BE2C (cell line): ENCODE data around the gene MYOZ2.

Source experiments
- DNase-seq: peaks from one replicate; pipeline ENCODE4 v3.0.0-alpha.2; 2020
- H3K27me3 ChIP-seq: fragments of 250-450 bp; sonication (Bioruptor Pico); 2 replicates; pipeline ENCODE4 v1.5.1; 2020; ENCODE audit warnings: mild to moderate bottlenecking
- H3K36me3 ChIP-seq: fragments of 250-450 bp; sonication (Bioruptor Pico); 2 replicates; pipeline ENCODE4 v1.5.1; 2020; ENCODE audit warnings: mild to moderate bottlenecking
- H3K4me1 ChIP-seq: fragments of 250-450 bp; sonication (Bioruptor Pico); 2 replicates; pipeline ENCODE4 v1.5.1; 2020
- H3K4me3 ChIP-seq: 2 replicates; pipeline ENCODE4 v1.5.1; 2011; ENCODE audit warnings: low read depth, low read length
- H3K9me3 ChIP-seq: fragments of 250-450 bp; sonication (Bioruptor Pico); 2 replicates; pipeline ENCODE4 v1.5.1; 2020
- TF ChIP-seq, protein P1 (sequence below): IDR thresholded peaks from 2 replicates; pipeline ENCODE4 v1.5.1; 2012; ENCODE audit warnings: mild to moderate bottlenecking, low read depth, low read length

The MYOZ2 gene

DNA sequence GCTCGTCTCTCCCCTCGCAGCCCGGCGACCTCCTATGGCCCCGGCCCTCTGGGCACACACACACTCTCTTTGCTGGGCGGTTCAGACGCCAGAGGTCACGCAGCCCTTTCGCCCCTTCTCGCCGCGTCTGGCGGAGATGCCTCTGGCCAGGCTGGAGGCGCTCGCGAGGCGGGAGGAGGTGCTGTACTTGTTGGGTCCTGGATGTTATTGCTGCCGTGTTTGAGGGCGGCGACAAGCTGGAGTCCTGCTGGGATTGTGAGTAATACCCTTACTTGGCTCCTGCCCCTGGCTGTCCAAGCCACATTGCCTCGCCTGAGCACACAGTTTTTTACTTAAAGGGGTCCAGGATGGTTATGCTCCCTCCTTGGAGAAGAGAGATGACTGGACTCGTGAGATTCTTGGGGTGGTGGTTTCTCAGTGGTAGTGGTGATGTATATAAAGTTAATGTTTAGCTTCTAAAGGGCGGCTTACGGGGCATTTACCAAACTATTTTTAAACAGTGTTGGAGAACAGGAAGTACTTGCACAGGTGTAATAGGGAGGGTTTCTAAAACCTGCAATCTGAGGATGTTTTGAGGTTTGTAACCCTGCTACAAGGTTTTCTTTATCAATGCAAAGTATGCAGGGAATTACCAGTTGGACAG is 77.5 kb downstream of the MYOZ2 start:
- H3K36me3 ChIP-seq, result 0 out of 2 replicates have a peak, but pooled peaks cover 3% of the 10 kb centered on the region
- H3K4me1 ChIP-seq, result no peaks in the 10 kb centered on the region
- DNase-seq, result peak; percentile 86
- H3K4me3 ChIP-seq, result peak overlapping the region; percentile 64
- TF ChIP-seq, protein P1, sequence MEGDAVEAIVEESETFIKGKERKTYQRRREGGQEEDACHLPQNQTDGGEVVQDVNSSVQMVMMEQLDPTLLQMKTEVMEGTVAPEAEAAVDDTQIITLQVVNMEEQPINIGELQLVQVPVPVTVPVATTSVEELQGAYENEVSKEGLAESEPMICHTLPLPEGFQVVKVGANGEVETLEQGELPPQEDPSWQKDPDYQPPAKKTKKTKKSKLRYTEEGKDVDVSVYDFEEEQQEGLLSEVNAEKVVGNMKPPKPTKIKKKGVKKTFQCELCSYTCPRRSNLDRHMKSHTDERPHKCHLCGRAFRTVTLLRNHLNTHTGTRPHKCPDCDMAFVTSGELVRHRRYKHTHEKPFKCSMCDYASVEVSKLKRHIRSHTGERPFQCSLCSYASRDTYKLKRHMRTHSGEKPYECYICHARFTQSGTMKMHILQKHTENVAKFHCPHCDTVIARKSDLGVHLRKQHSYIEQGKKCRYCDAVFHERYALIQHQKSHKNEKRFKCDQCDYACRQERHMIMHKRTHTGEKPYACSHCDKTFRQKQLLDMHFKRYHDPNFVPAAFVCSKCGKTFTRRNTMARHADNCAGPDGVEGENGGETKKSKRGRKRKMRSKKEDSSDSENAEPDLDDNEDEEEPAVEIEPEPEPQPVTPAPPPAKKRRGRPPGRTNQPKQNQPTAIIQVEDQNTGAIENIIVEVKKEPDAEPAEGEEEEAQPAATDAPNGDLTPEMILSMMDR, result peak; percentile 40
- H3K9me3 ChIP-seq, result no peaks in the 10 kb centered on the region
- H3K27me3 ChIP-seq, result no peaks in the 10 kb centered on the region

- TF ChIP-seq, protein P1, result no peak
- H3K36me3 ChIP-seq, result 0 out of 2 replicates have a peak, but pooled peaks cover 5% of the 10 kb centered on the region
- no peak for DNase-seq
- no peaks in the 10 kb centered on the region for H3K27me3 ChIP-seq
- H3K4me3 ChIP-seq, result no peak overlapping the region
- no peaks in the 10 kb centered on the region for H3K4me1 ChIP-seq
- no peaks in the 10 kb centered on the region for H3K9me3 ChIP-seq
These were observed 82.5 kb downstream of the MYOZ2 start for GRCh38 chr4:119218093-119218492.

DNA sequence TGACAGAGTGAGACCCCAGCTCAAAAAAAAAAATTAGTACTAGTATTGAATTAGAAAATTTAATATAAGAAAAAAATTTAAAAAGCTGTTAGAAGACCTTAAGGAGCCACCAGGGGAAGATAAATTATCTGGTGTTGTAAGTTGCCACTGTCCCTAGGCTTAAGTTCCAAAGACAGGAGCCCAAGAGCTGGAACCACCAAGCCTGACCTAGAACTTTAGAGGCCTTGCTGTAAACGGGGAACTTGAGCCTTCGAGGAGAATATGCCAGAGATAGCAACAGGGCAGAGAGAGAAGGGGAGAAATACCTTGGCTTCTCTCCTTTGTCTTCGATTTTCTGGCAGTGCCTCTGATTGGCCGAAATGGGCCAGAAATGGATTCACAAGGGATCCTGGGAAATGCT is 85.8 kb downstream of the MYOZ2 start:
- 0 out of 2 replicates have a peak, but pooled peaks cover 5% of the 10 kb centered on the region for H3K36me3 ChIP-seq
- H3K4me1 ChIP-seq, result no peaks in the 10 kb centered on the region
- DNase-seq, result no peak
- no peaks in the 10 kb centered on the region for H3K27me3 ChIP-seq
- no peaks in the 10 kb centered on the region for H3K9me3 ChIP-seq
- TF ChIP-seq, protein P1, result no peak
- no peak overlapping the region for H3K4me3 ChIP-seq

- H3K4me3 ChIP-seq, result no peak overlapping the region
- no peaks in the 10 kb centered on the region for H3K27me3 ChIP-seq
- TF ChIP-seq, protein P1, result no peak
- no peak for DNase-seq
- H3K36me3 ChIP-seq, result no peaks in the 10 kb centered on the region
- no peaks in the 10 kb centered on the region for H3K9me3 ChIP-seq
- H3K4me1 ChIP-seq, result no peaks in the 10 kb centered on the region
These were observed 92.1 kb downstream of the MYOZ2 start for GRCh38 chr4:119227690-119228089.

DNA sequence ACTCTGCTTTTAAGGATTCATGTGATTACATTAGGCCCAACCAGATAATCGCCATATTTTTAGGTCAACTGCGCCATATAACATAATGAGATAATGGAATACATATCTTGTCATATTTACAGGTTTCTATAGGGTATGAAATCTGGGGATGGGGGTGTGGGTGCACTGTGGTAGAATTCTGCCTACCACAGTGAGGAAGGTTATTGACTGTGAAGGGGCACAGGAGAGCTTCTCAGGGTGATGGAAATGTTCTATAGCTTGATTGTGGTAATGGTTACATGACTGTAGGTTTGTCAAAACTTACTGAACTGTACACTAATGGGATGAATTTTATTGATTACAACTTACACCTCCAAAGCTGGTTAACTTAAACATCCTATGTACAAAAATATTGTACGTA is 92.8 kb downstream of the MYOZ2 start:
- Histone ChIP-seq H3K4me3 (no peak overlapping the region), H3K9me3 (no peaks in the 10 kb centered on the region), H3K36me3 (no peaks in the 10 kb centered on the region), H3K4me1 (no peaks in the 10 kb centered on the region), H3K27me3 (no peaks in the 10 kb centered on the region)
- no peak for DNase-seq
- TF ChIP-seq, protein P1, result no peak

- Histone ChIP-seq H3K27me3 (no peaks in the 10 kb centered on the region), H3K9me3 (no peaks in the 10 kb centered on the region), H3K4me1 (peaks cover 6% of the 10 kb centered on the region; the same call in 1 of the 2 replicates), H3K36me3 (no peaks in the 10 kb centered on the region), H3K4me3 (no peak overlapping the region)
- TF ChIP-seq, protein P1, result no peak
- DNase-seq, result no peak
These were observed 94.5 kb downstream of the MYOZ2 start for GRCh38 chr4:119229908-119230687.
